ENCODE results near the gene LPP. TPM values are rescaled to one million over a fixed set of nuclear protein-coding genes. Genes with fewer than 3 reads are reported as not detected.

The LPP gene
- total and polyA plus RNA-seq, 2 of the 13 experiments (the other 11 are each of a cell fraction or from before 2014, with no cell fraction given) = 19.2 to 29.9 TPM

- FAIRE-seq = no peak
- BruUV-seq (replicated peaks) = no TSS peak
- POLR2A ChIA-PET = no interaction called here
- TF ChIP-seq ZNF17 (CRISPR knock-in tag; IDR thresholded peaks at IDR 0.05) (no peak), DMAP1 (CRISPR knock-in tag; IDR thresholded peaks at IDR 0.05) (no peak), ZBTB21 (CRISPR knock-in tag; IDR thresholded peaks at IDR 0.05) (no peak), ATF4 (CRISPR knock-in tag; IDR thresholded peaks at IDR 0.05) (no peak), MED1 (CRISPR knock-in tag; IDR thresholded peaks at IDR 0.05) (no peak), PHF20 (CRISPR knock-in tag; IDR thresholded peaks at IDR 0.05) (no peak), CEBPZ (IDR thresholded peaks at IDR 0.05; ENCODE audit: low read length) (no peak), MXD4 (CRISPR knock-in tag; IDR thresholded peaks at IDR 0.05) (no peak), ZSCAN5A (CRISPR knock-in tag; IDR thresholded peaks at IDR 0.05; ENCODE audit: borderline replicate concordance) (no peak), FUBP1 (CRISPR knock-in tag; IDR thresholded peaks at IDR 0.05; ENCODE audit: borderline replicate concordance) (no peak), KLF11 (CRISPR knock-in tag; IDR thresholded peaks at IDR 0.05) (no peak), ADNP (CRISPR knock-in tag; IDR thresholded peaks at IDR 0.05) (no peak), GTF3A (CRISPR knock-in tag; conservative IDR thresholded peaks at IDR 0.05) (no peak), PBX2 (CRISPR knock-in tag; IDR thresholded peaks at IDR 0.05) (no peak), ZNF232 (CRISPR knock-in tag; IDR thresholded peaks at IDR 0.05; ENCODE audit: borderline replicate concordance) (no peak)
Observed at GRCh38 chr3:188200481-188200880, 46.5 kb downstream of the LPP start.

More at GRCh38 chr3:188200481-188200880, 46.5 kb downstream of the LPP start:
- intact Hi-C loops (cut with micrococcal nuclease; ENCODE audit: unreplicated experiment) (no loop called here), in situ Hi-C loops (cut with HindIII; ENCODE audit: extremely low pct_ligation_motif_present, low pct_unique_long_range_greater_than_20kb) (loop anchor here (25.0 kb wide), 1 partner anchor 762 kb away; no protein-coding TSS in a partner anchor)
- ATAC-seq (no peak), DNase-seq (ENCODE audit: low spot score) (no peak)
- H3K9me3 ChIP-seq (ENCODE audit: low read length) = no peaks in the 10 kb centered on the region
- WGBS (ENCODE audit: low lambda C conversion rate) = 97% methylated on average over 2 of the region's 2 CpGs
- peaks cover 1 to 18% of the 10 kb centered on the region in 2 experiments; a peak in 1 of 5 replicates for H3K36me3 ChIP-seq (replicated peaks in 1 of 2; ENCODE audit: control insufficient read depth in 1 of 2, insufficient read depth in 2 of 2, low read length in 2 of 2)
- H3K27ac ChIP-seq (ENCODE audit: extremely low read length, insufficient read depth, low read length) = no peak overlapping the region
- H3K9ac ChIP-seq (ENCODE audit: insufficient read depth, low read depth, low read length) = no peak overlapping the region
- peaks cover 21% of the 10 kb centered on the region for H3K4me1 ChIP-seq (ENCODE audit: insufficient read depth, low read length)
- no peak overlapping the region for H3K4me3 ChIP-seq (replicated peaks in 1 of 3; ENCODE audit: insufficient read depth in 1 of 3, low read depth in 2 of 3, low read length in 3 of 3)
- CTCF ChIA-PET (ENCODE audit: low intra/inter-chr PET ratio, low total read pairs) = no interaction called here
- H3K79me2 ChIP-seq (ENCODE audit: insufficient read depth, low read length) = peaks cover 73% of the 10 kb centered on the region
- peaks cover 6% of the 10 kb centered on the region; the same call in 1 of the 2 replicates for H4K20me1 ChIP-seq (ENCODE audit: insufficient read depth, low read length)
- H3K4me2 ChIP-seq (ENCODE audit: low read depth, low read length) = no peak overlapping the region
- no peak overlapping the region for H2AFZ ChIP-seq (ENCODE audit: low read length)
- H3K27me3 ChIP-seq (ENCODE audit: control insufficient read depth in 1 of 2, insufficient read depth in 2 of 2, low read length in 2 of 2) = no peaks in the 10 kb centered on the region
